ENCODE measurements around the gene ZKSCAN4. TPM values are rescaled to one million over a fixed set of nuclear protein-coding genes. Genes with fewer than 3 reads are reported as not detected.
A peak's percentile ranks its signal among the peaks of the same experiment; 100 is the strongest.

ZKSCAN4 gene
- total RNA-seq, 1 donor from 2014 or later = 11.1 TPM

- peaks cover 26% of the 10 kb centered on the region for H3K4me1 Mint-ChIP-seq
- POLR2A ChIA-PET = interaction anchor here (0.8 to 1.7 kb wide), 2 partner anchors 11 to 315 kb away, joined by 4 to 6 read pairs; a partner anchor contains a TSS
- no peak overlapping the region for H3K27ac Mint-ChIP-seq
- H3K4me3 Mint-ChIP-seq = peak overlapping the region; percentile 67
- H3K27me3 Mint-ChIP-seq = peaks cover 70% of the 10 kb centered on the region
- no peaks in the 10 kb centered on the region for H3K36me3 Mint-ChIP-seq (ENCODE audit: low read depth)
- TF ChIP-seq CTCF (IDR thresholded peaks at IDR 0.05) = no peak
- intact Hi-C loops (cut with micrococcal nuclease) = loop anchor here (5.0 kb wide), 1 partner anchor 535 kb away; no protein-coding TSS in a partner anchor
- peaks cover 10% of the 10 kb centered on the region for H3K9me3 Mint-ChIP-seq
- CTCF ChIA-PET = no interaction called here
- peak; percentile 49 for ATAC-seq (ENCODE audit: low read depth)
- no peak for DNase-seq
Observed at GRCh38 chr6:28207510-28208110, 44.5 kb downstream of the ZKSCAN4 start.

- intact Hi-C loops (cut with micrococcal nuclease) = loop anchor here (5.0 kb wide), 1 partner anchor 535 kb away; no protein-coding TSS in a partner anchor
- ChIA-PET POLR2A (interaction anchor here (0.8 to 1.7 kb wide), 2 partner anchors 11 to 314 kb away, joined by 4 to 6 read pairs; a partner anchor contains a TSS), CTCF (no interaction called here)
- Mint-ChIP-seq H3K27me3 (peaks cover 64% of the 10 kb centered on the region), H3K4me3 (peak overlapping the region; percentile 67), H3K27ac (no peak overlapping the region), H3K4me1 (peaks cover 23% of the 10 kb centered on the region), H3K9me3 (peaks cover 10% of the 10 kb centered on the region), H3K36me3 (ENCODE audit: low read depth) (no peaks in the 10 kb centered on the region)
- TF ChIP-seq CTCF (IDR thresholded peaks at IDR 0.05) = no peak
- ATAC-seq (ENCODE audit: low read depth) (no peak), DNase-seq (no peak)
Observed at GRCh38 chr6:28206928-28207509, 45.0 kb downstream of the ZKSCAN4 start.

GRCh38 chr6:28206527-28206926 is 45.5 kb downstream of the ZKSCAN4 start:
- POLR2A ChIA-PET = interaction anchor here (1.7 kb wide), 1 partner anchor 12 kb away, joined by 4 read pairs; no protein-coding TSS in a partner anchor
- DNase-seq (no peak), ATAC-seq (ENCODE audit: low read depth) (no peak)
- intact Hi-C loops (cut with micrococcal nuclease) = loop anchor here (5.0 kb wide), 1 partner anchor 534 kb away; no protein-coding TSS in a partner anchor
- no peak overlapping the region for H3K27ac Mint-ChIP-seq
- peaks cover 60% of the 10 kb centered on the region for H3K27me3 Mint-ChIP-seq
- no peak overlapping the region for H3K4me3 Mint-ChIP-seq
- no peak for TF ChIP-seq CTCF (IDR thresholded peaks at IDR 0.05)
- no peaks in the 10 kb centered on the region for H3K36me3 Mint-ChIP-seq (ENCODE audit: low read depth)
- peaks cover 10% of the 10 kb centered on the region for H3K9me3 Mint-ChIP-seq
- H3K4me1 Mint-ChIP-seq = peaks cover 19% of the 10 kb centered on the region
- CTCF ChIA-PET = no interaction called here

- no peak for ATAC-seq (ENCODE audit: low read depth)
- H3K9me3 Mint-ChIP-seq = peaks cover 10% of the 10 kb centered on the region
- CTCF ChIA-PET = no interaction called here
Observed at GRCh38 chr6:28205879-28206278, 46.2 kb downstream of the ZKSCAN4 start.

More at GRCh38 chr6:28205879-28206278, 46.2 kb downstream of the ZKSCAN4 start:
- intact Hi-C loops (cut with micrococcal nuclease) = loop anchor here (5.0 kb wide), 1 partner anchor 534 kb away; no protein-coding TSS in a partner anchor
- TF ChIP-seq CTCF (IDR thresholded peaks at IDR 0.05) = no peak
- H3K4me1 Mint-ChIP-seq = peaks cover 19% of the 10 kb centered on the region
- no peak overlapping the region for H3K27ac Mint-ChIP-seq
- no peak overlapping the region for H3K4me3 Mint-ChIP-seq
- DNase-seq = no peak
- H3K36me3 Mint-ChIP-seq (ENCODE audit: low read depth) = no peaks in the 10 kb centered on the region
- peaks cover 61% of the 10 kb centered on the region for H3K27me3 Mint-ChIP-seq
- POLR2A ChIA-PET = no interaction called here

Data from activated B cell treated with CpG ODN at 0.5 μM for 24 hours (primary cell).